Activated CD4-positive, alpha-beta T cell treated with anti-CD3 and anti-CD28 coated beads, Interleukin-2, amount 50 U/mL, for 48 hours (primary cell): ENCODE measurements around the gene A4GALT.

Experiments
- DNase-seq, 2 experiments: peaks; one replicate each; pipeline ENCODE4 v3.0.0-alpha.2; 2020

The A4GALT gene

GRCh38 chr22:42646569-42647525 lies 73.8 kb downstream of the A4GALT start:
- DNase-seq = no peak

- no peak for DNase-seq
Measured at GRCh38 chr22:42645938-42646568, 74.6 kb downstream of the A4GALT start.

- no peak for DNase-seq
Measured at GRCh38 chr22:42645341-42645937, 75.2 kb downstream of the A4GALT start.

- DNase-seq = no peak
Measured at GRCh38 chr22:42644422-42645340, 76.0 kb downstream of the A4GALT start.

GRCh38 chr22:42643634-42644421 lies 76.8 kb downstream of the A4GALT start:
- no peak for DNase-seq

GRCh38 chr22:42642806-42643633 lies 77.7 kb downstream of the A4GALT start:
- no peak for DNase-seq
